ENCODE results near the gene SLC1A5.

DNA sequence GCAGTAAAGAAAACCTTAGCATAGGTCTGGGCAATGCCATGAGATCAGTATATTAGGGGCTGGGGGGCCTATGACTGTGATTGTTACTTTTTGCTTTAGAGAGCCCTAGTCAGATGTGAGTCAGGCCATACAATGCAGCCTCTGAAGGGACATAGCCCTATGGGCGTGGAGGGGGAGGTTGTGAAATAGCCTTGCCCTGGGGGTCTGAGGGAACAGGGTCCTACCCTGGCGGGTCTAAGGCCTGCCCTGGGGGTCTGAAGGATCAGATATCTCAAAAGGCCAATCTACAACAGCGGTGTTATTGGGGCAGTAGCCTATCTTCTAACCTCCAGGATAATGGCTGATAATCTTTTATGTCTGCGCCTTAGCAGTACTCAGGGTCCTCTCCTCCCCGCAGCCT lies 13.8 kb upstream of the SLC1A5 start:
- TF ChIP-seq MXI1 (conservative IDR thresholded peaks at IDR 0.05; ENCODE audit: poor library complexity, severe bottlenecking), result no peak
- TF ChIP-seq, protein P1, sequence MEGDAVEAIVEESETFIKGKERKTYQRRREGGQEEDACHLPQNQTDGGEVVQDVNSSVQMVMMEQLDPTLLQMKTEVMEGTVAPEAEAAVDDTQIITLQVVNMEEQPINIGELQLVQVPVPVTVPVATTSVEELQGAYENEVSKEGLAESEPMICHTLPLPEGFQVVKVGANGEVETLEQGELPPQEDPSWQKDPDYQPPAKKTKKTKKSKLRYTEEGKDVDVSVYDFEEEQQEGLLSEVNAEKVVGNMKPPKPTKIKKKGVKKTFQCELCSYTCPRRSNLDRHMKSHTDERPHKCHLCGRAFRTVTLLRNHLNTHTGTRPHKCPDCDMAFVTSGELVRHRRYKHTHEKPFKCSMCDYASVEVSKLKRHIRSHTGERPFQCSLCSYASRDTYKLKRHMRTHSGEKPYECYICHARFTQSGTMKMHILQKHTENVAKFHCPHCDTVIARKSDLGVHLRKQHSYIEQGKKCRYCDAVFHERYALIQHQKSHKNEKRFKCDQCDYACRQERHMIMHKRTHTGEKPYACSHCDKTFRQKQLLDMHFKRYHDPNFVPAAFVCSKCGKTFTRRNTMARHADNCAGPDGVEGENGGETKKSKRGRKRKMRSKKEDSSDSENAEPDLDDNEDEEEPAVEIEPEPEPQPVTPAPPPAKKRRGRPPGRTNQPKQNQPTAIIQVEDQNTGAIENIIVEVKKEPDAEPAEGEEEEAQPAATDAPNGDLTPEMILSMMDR (IDR thresholded peaks at IDR 0.05; ENCODE audit: poor library complexity, severe bottlenecking), result no peak
